GM21515 (cell line): ENCODE data around the gene DPP10.

Source experiments
- ATAC-seq: cut with Tn5 transposase; IDR thresholded peaks from one replicate; pipeline ENCODE4 v1.9.1; 2021; ENCODE audit not compliant: unreplicated experiment

DPP10 gene

DNA sequence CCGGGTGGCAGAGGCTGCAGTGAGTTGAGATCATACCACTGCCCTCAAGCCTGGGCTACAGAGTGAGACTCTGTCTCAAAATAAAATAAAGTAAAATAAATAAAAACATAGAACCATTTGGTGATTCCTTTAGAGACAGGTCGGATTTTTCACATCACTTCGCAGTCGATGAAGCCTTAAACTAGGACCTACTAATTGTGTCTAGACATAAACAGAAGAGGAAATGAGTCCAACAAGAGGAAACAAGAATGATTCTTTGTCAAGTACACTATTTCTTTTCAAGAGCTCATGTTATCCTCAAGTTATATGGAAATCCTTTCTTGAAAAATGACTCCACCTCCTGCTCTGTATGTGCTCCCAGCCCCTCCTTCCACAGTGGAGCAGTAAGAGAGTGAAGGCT lies 758.9 kb downstream of the DPP10 start:
- no peak for ATAC-seq

GRCh38 chr2:115208493-115209164 lies 766.2 kb downstream of the DPP10 start:
- ATAC-seq = no peak

DNA sequence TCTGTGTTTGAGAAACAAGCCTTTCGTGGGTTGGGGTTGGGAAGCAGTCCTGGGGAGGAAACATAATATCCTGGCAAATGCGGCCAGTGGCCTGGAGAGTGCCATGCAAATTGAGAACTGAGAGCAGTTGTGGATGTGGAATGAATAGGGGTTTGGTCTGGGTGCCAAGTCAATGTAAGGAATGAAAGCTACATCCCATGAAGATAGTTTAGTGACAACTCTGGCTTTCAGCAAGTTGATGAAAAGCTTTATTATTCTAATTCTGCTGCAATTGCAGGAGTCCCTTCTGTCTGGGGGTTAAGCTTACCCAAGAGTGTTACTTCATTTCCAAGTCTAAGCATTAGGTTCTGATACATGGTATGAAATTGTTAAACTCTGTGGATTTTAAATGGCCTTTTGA lies 771.6 kb downstream of the DPP10 start:
- no peak for ATAC-seq

DNA sequence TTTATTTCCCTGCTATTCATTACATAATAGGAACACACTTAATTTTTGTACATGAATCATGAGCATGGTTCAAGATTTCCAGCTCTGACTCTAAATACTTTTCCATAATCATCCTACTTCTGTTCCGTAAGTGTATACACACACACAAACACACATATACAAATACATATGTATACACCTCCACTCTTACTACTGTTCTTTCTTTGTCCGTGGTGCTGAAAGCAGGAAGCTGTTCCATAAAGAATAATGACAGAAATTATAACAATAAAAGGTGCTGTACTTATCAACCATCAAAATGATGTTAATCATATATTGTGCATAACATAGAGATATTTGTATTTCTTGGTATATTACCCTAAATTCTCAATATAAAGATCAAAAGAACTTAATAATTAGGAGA lies 776.9 kb downstream of the DPP10 start:
- no peak for ATAC-seq

GRCh38 chr2:115234186-115234585 lies 791.7 kb downstream of the DPP10 start:
- ATAC-seq = no peak

DNA sequence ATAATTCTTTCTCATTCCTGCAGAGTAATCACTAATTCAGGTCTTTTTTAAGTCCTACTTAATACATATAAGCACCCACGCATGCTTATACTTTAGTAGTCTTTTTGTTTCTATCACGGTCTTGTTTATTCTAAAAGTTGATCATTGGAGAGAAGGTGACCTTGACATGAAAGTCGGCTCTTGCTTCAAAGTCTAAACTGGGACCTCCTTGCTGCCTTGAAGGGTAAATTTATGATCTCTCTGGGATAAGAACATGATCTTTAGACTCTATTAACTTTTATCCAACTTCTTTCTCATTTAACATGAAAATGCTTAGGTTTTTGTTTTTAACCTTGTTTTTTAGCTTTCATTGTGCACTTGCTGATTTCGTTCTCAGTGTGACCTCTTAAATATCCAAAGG lies 792.3 kb downstream of the DPP10 start:
- no peak for ATAC-seq

GRCh38 chr2:115248066-115248465 lies 805.6 kb downstream of the DPP10 start:
- ATAC-seq = no peak

DNA sequence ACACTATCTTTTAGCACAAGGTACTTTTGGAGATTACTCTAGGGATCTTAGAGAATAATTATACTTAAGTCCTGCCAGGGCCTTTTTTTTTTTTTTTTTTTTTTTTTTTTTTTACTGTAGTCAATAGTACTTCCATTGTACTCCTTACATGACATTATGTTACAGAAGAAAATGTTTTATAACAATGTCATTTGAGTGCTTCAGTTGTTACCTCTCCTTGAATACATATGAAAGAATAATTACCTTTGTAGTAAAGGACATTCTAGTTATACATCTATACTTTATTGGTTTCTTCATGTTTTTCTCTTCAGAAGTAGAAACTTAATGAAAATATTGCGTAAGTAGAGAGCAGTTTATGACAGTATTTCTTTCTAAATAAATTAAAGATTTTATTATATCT lies 834.9 kb downstream of the DPP10 start:
- no peak for ATAC-seq

DNA sequence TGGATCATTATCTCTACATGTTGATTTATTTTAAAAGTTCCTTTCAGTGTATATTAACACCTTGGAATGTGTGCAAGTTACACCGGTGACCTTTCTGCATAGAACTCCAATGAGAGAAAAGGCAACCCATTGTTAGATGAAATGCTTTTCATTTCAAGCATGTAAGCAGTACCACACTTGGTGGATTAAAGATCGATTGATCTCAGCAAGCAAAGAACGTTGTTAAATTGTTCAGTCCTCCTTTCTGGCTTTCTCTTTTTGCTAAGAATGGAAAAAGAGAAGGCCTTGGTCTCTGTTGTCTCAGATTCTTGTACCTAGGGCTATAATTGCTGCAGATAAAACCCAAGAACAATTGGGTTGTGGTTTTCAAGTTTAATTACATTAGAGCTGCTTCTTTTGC lies 843.0 kb downstream of the DPP10 start:
- no peak for ATAC-seq

DNA sequence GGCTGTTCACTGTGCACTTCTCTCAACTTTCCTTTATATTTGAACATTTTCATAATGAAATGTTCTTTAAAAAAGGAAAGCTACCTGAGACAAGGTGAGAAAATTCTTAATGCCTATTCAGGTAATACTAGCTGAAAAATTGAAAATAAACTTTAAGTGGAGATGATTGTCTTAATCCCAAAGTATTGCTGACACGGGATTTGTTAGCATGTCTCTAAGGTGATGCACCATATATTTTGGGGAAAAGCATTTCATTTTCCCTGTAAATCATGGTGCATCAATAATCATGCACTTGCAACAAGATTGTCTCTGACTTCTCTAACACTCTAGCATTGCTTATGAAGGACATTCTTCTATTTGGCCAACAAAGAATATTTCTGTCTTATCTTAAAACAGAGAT lies 848.0 kb downstream of the DPP10 start:
- no peak for ATAC-seq

DNA sequence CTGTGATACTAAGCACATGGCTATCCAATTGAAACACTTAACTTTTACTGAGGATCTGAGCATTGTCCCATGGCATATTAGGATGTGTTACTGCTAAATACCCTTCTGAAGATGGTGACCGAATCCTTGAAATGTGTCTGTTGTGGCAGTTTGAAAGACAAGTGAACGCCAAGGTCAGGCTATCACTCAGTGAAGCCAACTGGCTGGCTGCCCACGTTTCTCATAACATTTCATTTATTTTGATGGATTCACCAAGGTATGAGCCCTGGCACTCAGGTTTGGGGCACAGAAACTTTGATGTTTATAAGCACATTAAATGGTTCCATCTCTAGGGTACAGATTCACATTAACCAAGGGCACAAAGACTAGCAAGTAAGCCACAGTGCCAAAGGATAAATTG lies 850.3 kb downstream of the DPP10 start:
- ATAC-seq = no peak

GRCh38 chr2:115294999-115295398 lies 852.6 kb downstream of the DPP10 start:
- ATAC-seq = no peak

GRCh38 chr2:115297056-115297455 lies 854.6 kb downstream of the DPP10 start:
- ATAC-seq = no peak

GRCh38 chr2:115299199-115299598 lies 856.8 kb downstream of the DPP10 start:
- no peak for ATAC-seq

DNA sequence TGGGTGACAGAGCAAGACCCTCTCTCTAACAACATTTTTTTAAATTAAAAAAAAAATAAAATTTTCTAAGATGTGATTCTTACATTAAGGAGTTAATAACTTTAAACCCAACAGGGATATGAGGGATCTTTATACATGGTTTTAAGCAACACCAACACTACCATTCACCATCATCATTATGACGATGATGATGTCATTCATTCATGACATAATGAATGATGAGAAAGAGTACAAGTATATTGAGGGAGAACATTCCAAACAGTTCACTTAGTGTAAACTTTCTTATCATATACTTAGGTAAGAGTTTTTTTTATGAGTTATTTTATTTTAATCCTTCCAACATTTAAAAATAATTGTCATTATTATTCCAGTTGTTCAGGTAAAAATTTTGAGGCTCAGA lies 863.3 kb downstream of the DPP10 start:
- ATAC-seq = no peak

GRCh38 chr2:115314119-115314518 lies 871.7 kb downstream of the DPP10 start:
- no peak for ATAC-seq

DNA sequence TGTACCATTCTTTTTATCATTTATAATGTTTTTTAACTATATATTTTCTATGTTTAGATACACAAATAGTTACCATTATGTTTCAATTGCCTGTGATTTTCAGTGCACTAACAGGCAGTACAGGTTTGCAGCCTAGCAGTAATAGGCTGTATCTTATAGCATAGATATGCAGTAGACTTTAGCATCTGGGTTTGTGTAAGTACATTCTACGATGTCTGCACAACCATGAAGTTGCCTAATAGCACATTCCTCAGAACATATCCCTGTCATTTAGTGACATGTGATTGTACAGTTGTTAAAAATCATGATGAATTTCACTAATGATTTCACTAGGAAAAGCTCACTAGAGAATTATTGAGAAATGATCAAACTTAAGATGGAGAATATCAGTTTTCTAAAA lies 884.6 kb downstream of the DPP10 start:
- no peak for ATAC-seq

DNA sequence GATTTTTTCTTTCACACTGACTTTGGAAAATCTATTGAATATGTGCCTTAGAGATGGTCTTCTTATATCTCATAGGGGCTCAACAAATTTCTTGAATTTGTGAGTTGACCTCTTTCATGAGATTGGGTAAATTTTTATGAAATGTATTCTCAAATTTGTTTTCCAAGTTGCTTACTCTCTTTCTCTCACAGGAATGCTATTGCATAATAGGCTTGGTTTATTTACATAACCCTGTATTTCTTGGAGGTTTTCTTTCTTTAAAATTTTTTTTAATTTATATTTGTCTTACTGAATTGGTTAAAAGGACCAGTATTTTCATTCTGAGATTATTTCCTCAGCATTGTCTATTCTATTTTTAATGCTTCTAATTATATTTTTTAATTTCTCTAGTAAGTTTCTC lies 917.1 kb downstream of the DPP10 start:
- ATAC-seq = no peak

DNA sequence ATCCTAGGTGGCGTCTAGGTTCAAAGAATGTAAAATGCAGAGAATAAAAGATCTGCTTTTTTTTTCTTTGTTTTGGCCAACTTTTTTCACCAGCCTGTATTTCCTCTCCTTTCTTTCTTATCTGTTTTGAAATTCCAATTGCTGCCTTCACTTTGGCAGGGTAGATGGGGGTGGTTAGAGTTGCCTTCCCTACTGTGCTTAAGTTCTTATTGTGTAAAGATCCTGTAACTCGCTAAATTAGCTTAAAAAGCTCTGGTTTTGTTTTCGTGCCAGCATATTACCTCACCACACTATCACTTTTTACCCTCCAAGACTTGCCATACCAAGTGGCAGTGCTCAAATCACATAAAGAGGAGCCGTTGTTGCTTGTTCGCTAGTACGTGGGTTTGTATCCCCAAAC lies 921.7 kb downstream of the DPP10 start:
- ATAC-seq = no peak

GRCh38 chr2:115369400-115369799 lies 927.0 kb downstream of the DPP10 start:
- ATAC-seq = no peak

- ATAC-seq = no peak
Measured at GRCh38 chr2:115374981-115375380, 932.5 kb downstream of the DPP10 start.

GRCh38 chr2:115384399-115384798 lies 942.0 kb downstream of the DPP10 start:
- no peak for ATAC-seq

DNA sequence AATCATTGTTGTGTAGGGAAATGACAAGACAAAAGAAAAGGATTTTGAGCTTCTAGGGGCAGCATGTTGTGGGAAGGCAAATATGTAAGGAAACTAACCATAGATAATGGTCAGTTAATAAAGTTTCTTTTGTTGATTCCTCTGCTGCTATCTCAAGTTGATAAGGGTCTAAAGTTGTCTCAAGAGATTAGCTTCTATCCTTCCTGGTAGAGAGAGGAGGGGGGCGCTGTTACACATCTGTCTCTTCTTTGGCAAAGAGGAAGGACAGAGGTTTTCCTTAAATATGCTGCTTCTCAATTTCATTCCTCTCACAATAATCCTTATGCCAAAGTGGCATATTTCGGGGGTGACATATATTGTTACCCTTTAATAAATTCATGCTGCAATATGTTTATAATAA lies 944.0 kb downstream of the DPP10 start:
- no peak for ATAC-seq

DNA sequence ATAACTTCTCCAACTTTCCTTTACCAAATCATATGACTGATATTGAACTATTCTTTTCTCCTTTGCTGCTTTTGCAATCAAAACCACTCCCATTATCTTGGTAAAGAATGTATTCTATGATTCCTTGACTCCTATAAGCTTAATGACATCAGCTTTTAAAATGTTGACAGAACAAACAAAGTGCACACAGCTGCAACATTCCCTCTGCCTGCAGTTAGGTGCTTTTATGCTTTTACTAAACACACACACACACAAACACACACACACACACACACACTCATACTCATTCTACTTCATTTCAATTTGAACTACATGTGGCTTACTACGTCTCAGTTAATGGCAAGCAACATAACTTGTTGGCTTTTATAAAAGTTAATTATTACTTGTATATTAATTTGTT lies 946.6 kb downstream of the DPP10 start:
- no peak for ATAC-seq
